ENCODE results near the gene ENAH.

ENAH gene

GRCh38 chr1:225527575-225527974 lies 125.3 kb downstream of the ENAH start:
- H3K4me3 ChIP-seq (ENCODE audit: low read depth, low read length), result no peak overlapping the region
- no peak for TF ChIP-seq CTCF (IDR thresholded peaks at IDR 0.05; ENCODE audit: borderline replicate concordance, insufficient read depth, low read depth, low read length)

- no peak overlapping the region for H3K4me3 ChIP-seq (ENCODE audit: low read depth, low read length)
- TF ChIP-seq CTCF (IDR thresholded peaks at IDR 0.05; ENCODE audit: borderline replicate concordance, insufficient read depth, low read depth, low read length), result no peak
Observed at GRCh38 chr1:225526878-225527277, 126.0 kb downstream of the ENAH start.

- H3K4me3 ChIP-seq (ENCODE audit: low read depth, low read length), result no peak overlapping the region
- TF ChIP-seq CTCF (IDR thresholded peaks at IDR 0.05; ENCODE audit: borderline replicate concordance, insufficient read depth, low read depth, low read length), result no peak
Observed at GRCh38 chr1:225525377-225525776, 127.5 kb downstream of the ENAH start.

GRCh38 chr1:225524570-225524969 lies 128.4 kb downstream of the ENAH start:
- no peak overlapping the region for H3K4me3 ChIP-seq (ENCODE audit: low read depth, low read length)
- TF ChIP-seq CTCF (IDR thresholded peaks at IDR 0.05; ENCODE audit: borderline replicate concordance, insufficient read depth, low read depth, low read length), result no peak

- H3K4me3 ChIP-seq (ENCODE audit: low read depth, low read length), result no peak overlapping the region
- no peak for TF ChIP-seq CTCF (IDR thresholded peaks at IDR 0.05; ENCODE audit: borderline replicate concordance, insufficient read depth, low read depth, low read length)
Observed at GRCh38 chr1:225523263-225523950, 129.5 kb downstream of the ENAH start.

GRCh38 chr1:225522588-225523262 lies 130.2 kb downstream of the ENAH start:
- no peak overlapping the region for H3K4me3 ChIP-seq (ENCODE audit: low read depth, low read length)
- TF ChIP-seq CTCF (IDR thresholded peaks at IDR 0.05; ENCODE audit: borderline replicate concordance, insufficient read depth, low read depth, low read length), result no peak
